Measurements from ENCODE around the gene CXXC4.

The CXXC4 gene

GRCh38 chr4:104494822-104495559 is at the start of gene CXXC4:
TSS of gene CXXC4 (minus strand) at chr4:104494894. CDS start at chr4:104491802, 3,092 bp downstream.
- in situ Hi-C loops (cut with HindIII; ENCODE audit: low pct_ligation_motif_present, low pct_unique_long_range_greater_than_20kb, low sequenced_read_pairs), result no loop called here
- peak; percentile 5 for DNase-seq

DNA sequence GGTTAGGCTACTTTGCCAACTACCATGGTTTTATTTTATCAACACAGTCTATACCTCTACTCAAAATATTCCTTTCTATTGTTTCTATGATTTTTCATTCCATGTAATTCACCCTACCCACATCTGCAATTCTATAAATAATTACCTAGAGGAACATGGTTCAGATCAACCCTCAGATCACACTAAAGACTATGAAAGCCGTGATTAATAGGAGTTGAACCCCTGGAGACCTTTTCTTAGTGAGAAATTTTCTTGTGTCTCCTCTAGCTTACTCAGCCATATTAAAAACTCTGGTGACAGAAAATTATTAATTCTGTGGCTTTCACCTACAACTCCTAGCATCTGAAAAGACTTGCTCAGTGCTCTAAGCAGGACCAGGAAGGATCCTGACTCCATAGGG is 38.5 kb upstream of the CXXC4 start:
- in situ Hi-C loops (cut with HindIII; ENCODE audit: low pct_ligation_motif_present, low pct_unique_long_range_greater_than_20kb, low sequenced_read_pairs), result no loop called here
- DNase-seq, result no peak

DNA sequence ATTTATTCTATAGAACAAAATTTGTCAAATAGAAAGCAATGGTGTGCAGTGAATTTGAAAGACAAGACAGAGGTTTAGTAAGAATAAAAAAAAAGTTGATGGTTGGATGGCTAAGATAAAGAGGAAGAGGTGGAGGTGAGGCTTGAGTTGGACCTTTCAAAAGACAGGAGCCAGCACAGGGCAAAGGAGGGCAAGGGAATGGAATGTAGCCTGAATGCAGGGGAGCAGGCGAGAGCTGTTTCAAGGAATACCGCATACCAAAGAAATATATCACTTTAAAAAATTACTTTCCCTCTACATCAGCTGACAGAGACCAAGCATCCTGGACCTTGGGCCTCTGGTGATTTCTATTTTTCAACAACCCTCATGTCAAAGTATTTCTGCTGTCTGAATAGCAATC is 38.0 kb upstream of the CXXC4 start:
- no peak for DNase-seq
- in situ Hi-C loops (cut with HindIII; ENCODE audit: low pct_ligation_motif_present, low pct_unique_long_range_greater_than_20kb, low sequenced_read_pairs), result no loop called here

GRCh38 chr4:104531390-104531789 is 36.7 kb upstream of the CXXC4 start:
- no peak for DNase-seq
- in situ Hi-C loops (cut with HindIII; ENCODE audit: low pct_ligation_motif_present, low pct_unique_long_range_greater_than_20kb, low sequenced_read_pairs), result no loop called here

DNA sequence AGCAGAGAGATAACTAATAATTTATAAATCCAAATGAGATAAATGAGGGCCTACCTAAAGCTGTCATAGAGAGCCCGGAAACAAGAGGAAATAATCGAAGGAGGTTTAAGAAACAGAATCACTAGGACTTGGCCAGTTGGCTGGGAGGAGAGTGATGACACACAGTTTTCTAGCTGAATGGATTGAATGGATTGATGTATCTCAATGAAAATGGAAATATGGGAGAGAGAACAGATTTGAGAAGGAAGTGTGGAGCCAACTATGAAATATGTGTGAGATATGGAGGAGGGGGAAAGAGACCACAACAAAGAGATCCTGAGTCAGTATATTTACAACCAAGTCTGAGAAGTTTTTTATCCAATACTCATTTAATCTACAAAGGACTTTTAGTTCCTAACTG is 35.7 kb upstream of the CXXC4 start:
- DNase-seq, result no peak
- in situ Hi-C loops (cut with HindIII; ENCODE audit: low pct_ligation_motif_present, low pct_unique_long_range_greater_than_20kb, low sequenced_read_pairs), result no loop called here

GRCh38 chr4:104524591-104524990 is 29.9 kb upstream of the CXXC4 start:
- no peak for DNase-seq
- in situ Hi-C loops (cut with HindIII; ENCODE audit: low pct_ligation_motif_present, low pct_unique_long_range_greater_than_20kb, low sequenced_read_pairs), result no loop called here

GRCh38 chr4:104524026-104524425 is 29.3 kb upstream of the CXXC4 start:
- in situ Hi-C loops (cut with HindIII; ENCODE audit: low pct_ligation_motif_present, low pct_unique_long_range_greater_than_20kb, low sequenced_read_pairs), result no loop called here
- no peak for DNase-seq

DNA sequence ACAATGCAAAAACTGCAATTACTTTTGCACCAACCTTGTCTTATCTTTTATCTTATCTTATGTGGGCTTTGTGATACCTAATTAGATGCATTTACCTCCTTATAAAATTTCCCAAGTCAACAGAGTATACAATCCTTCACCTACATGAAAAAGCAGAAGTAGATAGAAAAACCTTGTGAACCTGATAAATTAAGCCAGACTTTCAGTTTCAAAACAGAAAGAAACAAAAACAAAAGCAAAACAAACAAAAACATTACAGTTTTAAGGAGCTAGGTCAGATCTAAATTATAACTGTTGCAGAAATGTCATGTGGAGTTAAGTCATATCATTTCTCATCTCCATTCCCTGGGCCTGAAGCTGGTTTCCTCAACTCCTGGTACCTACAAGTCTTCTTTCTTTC is 24.9 kb upstream of the CXXC4 start:
- in situ Hi-C loops (cut with HindIII; ENCODE audit: low pct_ligation_motif_present, low pct_unique_long_range_greater_than_20kb, low sequenced_read_pairs), result no loop called here
- DNase-seq, result no peak

DNA sequence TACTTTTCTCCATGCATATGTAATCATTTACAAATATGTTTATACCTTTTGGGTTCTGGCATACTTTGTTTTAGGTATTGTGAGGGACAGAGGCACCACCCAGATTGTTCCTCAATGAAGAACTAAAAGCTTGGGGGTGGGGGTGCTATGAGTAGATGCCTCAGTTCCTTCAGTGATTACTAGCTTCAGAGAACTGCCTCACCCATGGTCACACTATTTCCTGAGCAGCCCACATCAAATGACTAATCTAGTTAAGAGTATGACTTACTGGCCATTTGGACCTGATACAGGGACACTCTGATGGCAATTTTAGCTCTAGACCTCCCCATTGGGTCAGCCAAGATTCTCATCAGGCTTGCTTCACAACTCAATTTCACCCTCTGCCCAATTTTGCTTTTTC is 22.2 kb upstream of the CXXC4 start:
- no peak for DNase-seq
- in situ Hi-C loops (cut with HindIII; ENCODE audit: low pct_ligation_motif_present, low pct_unique_long_range_greater_than_20kb, low sequenced_read_pairs), result no loop called here

DNA sequence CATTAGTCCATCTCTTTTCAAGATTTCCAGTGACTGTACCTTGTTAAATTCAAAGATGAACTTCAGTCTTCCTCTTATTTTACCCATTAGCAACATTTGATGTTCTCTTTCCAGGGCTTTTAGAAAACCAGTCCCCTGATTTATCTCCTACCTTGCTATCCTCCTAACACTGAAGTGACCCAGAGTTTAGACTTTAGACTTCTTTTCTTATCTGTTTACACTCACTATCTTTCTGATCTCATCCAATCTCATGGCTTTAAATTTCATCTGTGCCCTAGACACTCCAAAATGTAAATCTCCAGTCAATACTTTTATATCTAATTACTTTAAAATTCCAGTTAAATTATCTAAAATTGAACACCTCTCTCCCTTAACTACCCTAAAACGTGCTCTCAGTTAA is 13.5 kb upstream of the CXXC4 start:
- in situ Hi-C loops (cut with HindIII; ENCODE audit: low pct_ligation_motif_present, low pct_unique_long_range_greater_than_20kb, low sequenced_read_pairs), result no loop called here
- DNase-seq, result no peak

DNA sequence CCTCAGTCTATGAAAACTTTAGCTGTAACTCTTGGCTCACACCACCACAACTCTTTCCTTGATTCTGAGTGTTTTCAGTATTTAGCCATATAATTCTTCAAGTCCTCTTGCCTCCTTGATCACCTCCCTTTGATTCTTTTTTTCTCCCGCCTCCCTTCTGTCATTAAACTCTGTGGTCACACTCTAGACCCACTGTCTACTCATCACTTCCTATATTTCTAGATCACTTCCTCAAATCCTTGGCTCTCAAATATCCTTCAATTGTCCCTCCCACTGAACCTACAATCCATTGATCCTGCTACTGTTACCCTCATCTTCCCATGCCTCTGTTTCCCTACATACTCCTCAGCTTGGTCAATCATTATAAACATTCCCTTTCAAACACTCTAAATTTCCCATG is 12.4 kb upstream of the CXXC4 start:
- no peak for DNase-seq
- in situ Hi-C loops (cut with HindIII; ENCODE audit: low pct_ligation_motif_present, low pct_unique_long_range_greater_than_20kb, low sequenced_read_pairs), result no loop called here

- in situ Hi-C loops (cut with HindIII; ENCODE audit: low pct_ligation_motif_present, low pct_unique_long_range_greater_than_20kb, low sequenced_read_pairs), result no loop called here
- DNase-seq, result no peak
These were observed 9.8 kb upstream of the CXXC4 start for GRCh38 chr4:104504536-104504935.

DNA sequence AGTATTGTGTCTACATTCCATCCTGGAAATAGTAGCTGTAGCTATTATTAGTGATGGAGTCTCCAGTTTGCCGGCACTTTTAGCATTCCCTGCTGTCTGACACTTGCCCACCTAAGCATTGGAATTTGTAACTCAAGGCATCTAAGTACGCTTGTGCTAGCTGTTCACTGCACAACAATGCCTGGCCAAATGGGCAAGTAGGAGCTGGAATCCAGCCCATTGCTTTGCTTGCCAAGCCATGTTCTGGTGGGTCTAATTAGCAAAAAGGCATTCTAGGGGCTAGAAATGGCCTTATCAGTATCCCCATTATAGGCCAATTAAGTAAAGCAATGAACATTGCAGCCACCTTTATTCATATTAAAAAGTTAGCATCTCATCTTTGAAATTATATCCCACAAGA is 7.8 kb upstream of the CXXC4 start:
- DNase-seq, result no peak
- in situ Hi-C loops (cut with HindIII; ENCODE audit: low pct_ligation_motif_present, low pct_unique_long_range_greater_than_20kb, low sequenced_read_pairs), result no loop called here

- no peak for DNase-seq
- in situ Hi-C loops (cut with HindIII; ENCODE audit: low pct_ligation_motif_present, low pct_unique_long_range_greater_than_20kb, low sequenced_read_pairs), result no loop called here
These were observed 6.6 kb upstream of the CXXC4 start for GRCh38 chr4:104501290-104501689.

- no peak for DNase-seq
- in situ Hi-C loops (cut with HindIII; ENCODE audit: low pct_ligation_motif_present, low pct_unique_long_range_greater_than_20kb, low sequenced_read_pairs), result no loop called here
These were observed 5.7 kb upstream of the CXXC4 start for GRCh38 chr4:104500442-104500841.

- DNase-seq, result no peak
These were observed 509 bp downstream of the CXXC4 start for GRCh38 chr4:104494185-104494584.

GRCh38 chr4:104493081-104493831 is 1.4 kb downstream of the CXXC4 start:
- DNase-seq, result no peak
- in situ Hi-C loops (cut with HindIII; ENCODE audit: low pct_ligation_motif_present, low pct_unique_long_range_greater_than_20kb, low sequenced_read_pairs), result no loop called here

More at GRCh38 chr4:104494185-104494584, 509 bp downstream of the CXXC4 start:
- in situ Hi-C loops (cut with HindIII; ENCODE audit: low pct_ligation_motif_present, low pct_unique_long_range_greater_than_20kb, low sequenced_read_pairs), result no loop called here

DNA sequence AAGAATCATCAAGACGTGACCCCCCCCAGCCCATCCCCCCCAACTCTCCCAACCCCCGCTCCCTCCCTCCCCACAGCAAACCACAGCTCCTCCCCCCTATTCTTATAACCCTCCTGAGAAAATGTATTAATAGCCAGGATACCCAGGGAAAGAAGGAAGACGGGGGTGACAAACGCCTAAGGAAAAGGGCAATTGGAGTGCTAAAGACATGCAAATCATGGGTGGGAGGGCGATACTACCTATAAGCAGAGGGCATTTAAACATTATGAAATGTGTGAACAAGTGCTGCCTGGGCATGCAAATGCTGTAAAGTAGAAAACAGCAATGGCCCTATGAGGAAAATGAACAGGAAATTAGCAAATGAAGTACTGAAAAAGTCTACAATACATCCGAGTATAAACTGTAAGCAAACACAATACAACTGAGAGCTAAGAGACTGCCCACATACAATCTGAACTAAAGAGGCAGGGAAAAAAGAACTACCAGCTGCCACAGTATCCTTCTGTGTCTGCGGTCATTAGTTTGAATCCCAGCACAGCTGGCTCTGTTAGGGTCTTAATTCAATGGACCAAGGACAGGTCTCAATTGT is 2.4 kb downstream of the CXXC4 start:
- no peak for DNase-seq
- in situ Hi-C loops (cut with HindIII; ENCODE audit: low pct_ligation_motif_present, low pct_unique_long_range_greater_than_20kb, low sequenced_read_pairs), result no loop called here

- in situ Hi-C loops (cut with HindIII; ENCODE audit: low pct_ligation_motif_present, low pct_unique_long_range_greater_than_20kb, low sequenced_read_pairs), result no loop called here
These were observed 3.1 kb downstream of the CXXC4 start for GRCh38 chr4:104491481-104492182.

More at GRCh38 chr4:104491481-104492182, 3.1 kb downstream of the CXXC4 start:
- DNase-seq, result no peak

All from ACHN (cell line).